ENCODE measurements around the gene CCDC142. TPM values are rescaled to one million over a fixed set of nuclear protein-coding genes. Genes with fewer than 3 reads are reported as not detected.

CCDC142 gene
- total RNA-seq, 1 experiment from 2014 or later, result 14.0 TPM

GRCh38 chr2:74502720-74503505 lies 20.1 kb upstream of the CCDC142 start (continued):
- no peak for TF ChIP-seq AR (CRISPR knock-in tag; IDR thresholded peaks at IDR 0.05)
- TF ChIP-seq ZMAT4 (CRISPR knock-in tag; IDR thresholded peaks at IDR 0.05), result no peak
- no peak for TF ChIP-seq KAT7 (CRISPR knock-in tag; IDR thresholded peaks at IDR 0.05; ENCODE audit: borderline replicate concordance)
- TF ChIP-seq ZNF263 (CRISPR knock-in tag; IDR thresholded peaks at IDR 0.05; ENCODE audit: low read depth), result no peak
- TF ChIP-seq SMAD3 (CRISPR knock-in tag; IDR thresholded peaks at IDR 0.05; ENCODE audit: borderline replicate concordance), result peak; percentile 62; the same call in 1 of the 2 replicates
- no peak for TF ChIP-seq IRF1 (CRISPR knock-in tag; IDR thresholded peaks at IDR 0.05)
- TF ChIP-seq ESRRA (CRISPR knock-in tag; IDR thresholded peaks at IDR 0.05; ENCODE audit: borderline replicate concordance), result no peak
- TF ChIP-seq FOXP1 (CRISPR knock-in tag; IDR thresholded peaks at IDR 0.05; ENCODE audit: borderline replicate concordance), result 0 out of 2 replicates have a peak, but pooled peaks have one; percentile 38
- TF ChIP-seq ZNF219 (CRISPR knock-in tag; IDR thresholded peaks at IDR 0.05; ENCODE audit: borderline replicate concordance), result no peak
- TF ChIP-seq NFATC4 (CRISPR knock-in tag; IDR thresholded peaks at IDR 0.05), result no peak
- TF ChIP-seq CDX4 (CRISPR knock-in tag; IDR thresholded peaks at IDR 0.05; ENCODE audit: borderline replicate concordance), result no peak
- peak; percentile 49; the same call in 1 of the 2 replicates for TF ChIP-seq ETV6 (CRISPR knock-in tag; IDR thresholded peaks at IDR 0.05)
- no peak for TF ChIP-seq RELA (CRISPR knock-in tag; IDR thresholded peaks at IDR 0.05; ENCODE audit: borderline replicate concordance)
- TF ChIP-seq NR2C2 (CRISPR knock-in tag; IDR thresholded peaks at IDR 0.05), result no peak
- TF ChIP-seq SMAD4 (CRISPR knock-in tag; IDR thresholded peaks at IDR 0.05), result no peak
- no peak for TF ChIP-seq HMGA2 (CRISPR knock-in tag; IDR thresholded peaks at IDR 0.05)
- TF ChIP-seq ATF3 (CRISPR knock-in tag; conservative IDR thresholded peaks at IDR 0.05), result 0 out of 2 replicates have a peak, but pooled peaks have one; percentile 28
- TF ChIP-seq USF2 (CRISPR knock-in tag; IDR thresholded peaks at IDR 0.05), result peak; percentile 18; the same call in 1 of the 2 replicates
- TF ChIP-seq SP1 (CRISPR knock-in tag; conservative IDR thresholded peaks at IDR 0.05), result no peak; the same call in none of the 2 replicates
- TF ChIP-seq IRF2 (CRISPR knock-in tag; IDR thresholded peaks at IDR 0.05; ENCODE audit: borderline replicate concordance, low read depth), result no peak
- no peak for TF ChIP-seq EMX1 (CRISPR knock-in tag; IDR thresholded peaks at IDR 0.05)
- no peak for TF ChIP-seq MXD4 (CRISPR knock-in tag; IDR thresholded peaks at IDR 0.05; ENCODE audit: borderline replicate concordance)
- TF ChIP-seq AFF4 (CRISPR knock-in tag; IDR thresholded peaks at IDR 0.05; ENCODE audit: borderline replicate concordance), result no peak
- TF ChIP-seq ZNF423 (CRISPR knock-in tag; IDR thresholded peaks at IDR 0.05), result peak; percentile 92
- TF ChIP-seq FOXJ3 (CRISPR knock-in tag; IDR thresholded peaks at IDR 0.05; ENCODE audit: borderline replicate concordance), result no peak
